Endodermal cell (in vitro differentiated cells): ENCODE data around the gene SLC7A10. TPM values are rescaled to one million over a fixed set of nuclear protein-coding genes. Genes with fewer than 3 reads are reported as not detected.

Experiments used
- DNase-seq: peaks from one replicate; pipeline ENCODE4 v3.0.0-alpha.2; 2017
- H3K27ac ChIP-seq: 2 replicates; pipeline ENCODE4 v1.5.1; 2013; ENCODE audit warnings: mild to moderate bottlenecking, low read depth, low read length, moderate library complexity
- H3K27me3 ChIP-seq: 2 replicates; pipeline ENCODE4 v1.6.1; 2013; ENCODE audit warnings: mild to moderate bottlenecking, low read length, moderate library complexity; ENCODE audit not compliant: insufficient read depth, control insufficient read depth, poor library complexity, severe bottlenecking
- H3K36me3 ChIP-seq: 2 replicates; pipeline ENCODE4 v1.7.0; 2013; ENCODE audit warnings: mild to moderate bottlenecking, low read length, moderate library complexity; ENCODE audit not compliant: control insufficient read depth, insufficient read depth
- H3K4me1 ChIP-seq: one replicate; pipeline ENCODE4 v1.7.0; 2013; ENCODE audit warnings: low read length; ENCODE audit not compliant: control insufficient read depth, insufficient read depth
- H3K4me3 ChIP-seq: 2 replicates; pipeline ENCODE4 v1.5.1; 2013; ENCODE audit warnings: mild to moderate bottlenecking, low read length, moderate library complexity
- H3K9ac ChIP-seq: 2 replicates; pipeline ENCODE4 v1.6.1; 2013; ENCODE audit warnings: mild to moderate bottlenecking, low read length, moderate library complexity; ENCODE audit not compliant: poor library complexity, severe bottlenecking; ENCODE audit errors: extremely low read depth
- H3K9me3 ChIP-seq: 2 replicates; pipeline ENCODE4 v1.6.1; 2013; ENCODE audit warnings: mild to moderate bottlenecking, low read length, moderate library complexity; ENCODE audit not compliant: control insufficient read depth
- H3K27ac Mint-ChIP-seq: 2 replicates; pipeline ENCODE4 v1.8.0; 2020; ENCODE audit warnings: mixed read lengths
- H3K27me3 Mint-ChIP-seq: 2 replicates; pipeline ENCODE4 v1.8.0; 2021; ENCODE audit warnings: mild to moderate bottlenecking, mixed read lengths; ENCODE audit not compliant: insufficient read depth
- H3K36me3 Mint-ChIP-seq: 2 replicates; pipeline ENCODE4 v1.8.0; 2020; ENCODE audit warnings: low read depth, mixed read lengths
- H3K4me1 Mint-ChIP-seq: 2 replicates; pipeline ENCODE4 v1.8.0; 2020; ENCODE audit warnings: mixed read lengths
- H3K4me3 Mint-ChIP-seq: 2 replicates; pipeline ENCODE4 v1.8.0; 2020; ENCODE audit warnings: mild to moderate bottlenecking, moderate library complexity, mixed read lengths
- H3K9me3 Mint-ChIP-seq: 2 replicates; pipeline ENCODE4 v1.8.0; 2020; ENCODE audit warnings: mild to moderate bottlenecking, mixed read lengths
- CTCF ChIP-seq: fragments of 200-600 bp; sonication (generic); conservative IDR thresholded peaks from 2 replicates; pipeline ENCODE4 v1.5.0; 2021; ENCODE audit warnings: antibody characterized with exemption, mild to moderate bottlenecking
- WGBS, 2 experiments: methylation state at CpG; one replicate each; pipeline versions ENCODE4 v1.1.5 to v1.1.7; 2013; ENCODE audit warnings: missing lambda C conversion rate in 2 of 2, mixed read lengths in 1 of 2; ENCODE audit not compliant: insufficient coverage in 1 of 2, insufficient read length in 1 of 2; 5-methylcytosine and 5-hydroxymethylcytosine counted together
- total RNA-seq, 2 donors: library from RNA; stranded (reverse); fragmentation: NEBNext Ultra II Directional in 1 of 2; extraction: Animal tissue kit (Norgen Biotek cat#: 25700) in 1 of 2; gene quantifications; 2 replicates in 1 of 2; 3 replicates in 1 of 2; pipeline ENCODE4 v1.2.1, GENCODE V29; 2021

The SLC7A10 gene
- total RNA-seq, 2 donors from 2014 or later: 0.35 TPM; not detected in 1

DNA sequence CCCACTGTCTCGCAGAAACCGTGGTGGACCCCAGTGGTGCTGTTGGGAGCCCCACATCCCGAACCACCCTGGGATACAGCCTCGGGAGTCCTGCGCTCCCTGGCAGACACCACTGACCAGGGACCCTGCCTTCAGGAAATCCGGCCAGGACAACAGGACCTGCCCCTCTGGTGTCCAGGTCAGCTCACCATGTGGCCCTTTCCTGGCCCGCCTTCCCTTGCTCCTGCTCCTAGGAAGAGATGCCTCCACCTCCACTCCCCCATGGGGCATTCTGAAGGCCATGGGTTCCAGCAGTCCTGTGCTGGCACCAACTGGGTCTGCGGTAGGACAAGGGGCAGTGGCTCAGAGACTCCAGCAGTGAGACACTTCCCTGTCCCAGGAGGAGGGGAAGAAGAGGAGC lies 22.5 kb upstream of the SLC7A10 start:
- WGBS, 2 experiments: 87 to 97% methylated on average over 5 to 8 of the region's 8 CpGs
- TF ChIP-seq CTCF: no peak
- Mint-ChIP-seq H3K4me1 (no peaks in the 10 kb centered on the region), H3K9me3 (peaks cover 12% of the 10 kb centered on the region), H3K4me3 (no peak overlapping the region), H3K27me3 (peaks cover 2% of the 10 kb centered on the region), H3K27ac (no peak overlapping the region), H3K36me3 (no peaks in the 10 kb centered on the region)
- Histone ChIP-seq H3K9me3 (peaks cover 8% of the 10 kb centered on the region), H3K27me3 (no peaks in the 10 kb centered on the region), H3K9ac (no peak overlapping the region), H3K27ac (no peak overlapping the region), H3K4me3 (no peak overlapping the region), H3K36me3 (no peaks in the 10 kb centered on the region), H3K4me1 (no peaks in the 10 kb centered on the region)
- no peak for DNase-seq

DNA sequence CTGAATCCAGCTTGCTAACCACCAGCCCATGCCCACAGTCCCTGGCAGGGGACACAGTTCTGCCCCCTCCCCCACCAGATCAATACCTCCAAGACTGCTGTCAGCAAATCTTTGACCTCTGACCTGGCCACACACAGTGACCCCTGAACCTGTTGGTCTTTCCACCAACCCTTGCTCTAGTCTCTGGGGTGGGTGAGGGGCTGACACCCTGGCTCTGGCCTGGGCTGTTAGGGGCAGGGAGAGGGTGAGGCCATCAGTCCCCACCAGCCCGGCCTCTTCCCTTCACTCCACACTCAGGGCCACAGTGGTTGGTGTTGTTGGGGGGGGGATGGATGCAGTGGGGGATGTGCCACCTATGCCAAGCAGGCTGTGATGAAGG lies 21.8 kb upstream of the SLC7A10 start:
- H3K9me3 Mint-ChIP-seq: peaks cover 12% of the 10 kb centered on the region
- no CpG with 5 or more reads among the region's 1 CpG for WGBS, 2 experiments
- no peak for DNase-seq
- no peaks in the 10 kb centered on the region for H3K4me1 Mint-ChIP-seq
- Histone ChIP-seq H3K27ac (no peak overlapping the region), H3K4me3 (no peak overlapping the region), H3K9ac (no peak overlapping the region), H3K27me3 (no peaks in the 10 kb centered on the region), H3K4me1 (no peaks in the 10 kb centered on the region), H3K36me3 (no peaks in the 10 kb centered on the region), H3K9me3 (peaks cover 8% of the 10 kb centered on the region)
- peaks cover 4% of the 10 kb centered on the region for H3K27me3 Mint-ChIP-seq
- no peak for TF ChIP-seq CTCF
- no peak overlapping the region for H3K27ac Mint-ChIP-seq
- no peaks in the 10 kb centered on the region for H3K36me3 Mint-ChIP-seq
- H3K4me3 Mint-ChIP-seq: no peak overlapping the region

- H3K36me3 ChIP-seq: no peaks in the 10 kb centered on the region
- H3K27ac Mint-ChIP-seq: no peak overlapping the region
- H3K4me3 ChIP-seq: no peak overlapping the region
- H3K4me1 ChIP-seq: no peaks in the 10 kb centered on the region
- no peak for DNase-seq
- no peaks in the 10 kb centered on the region for H3K36me3 Mint-ChIP-seq
- no peak overlapping the region for H3K9ac ChIP-seq
- H3K9me3 ChIP-seq: peaks cover 8% of the 10 kb centered on the region
- H3K9me3 Mint-ChIP-seq: peaks cover 12% of the 10 kb centered on the region
- H3K27ac ChIP-seq: no peak overlapping the region
- no peaks in the 10 kb centered on the region for H3K4me1 Mint-ChIP-seq
- whole genome bisulfite sequencing, 2 experiments: 84 to 85% methylated on average over 5 to 7 of the region's 7 CpGs
- no peak overlapping the region for H3K4me3 Mint-ChIP-seq
- TF ChIP-seq CTCF: no peak
- peaks cover 4% of the 10 kb centered on the region for H3K27me3 Mint-ChIP-seq
- H3K27me3 ChIP-seq: no peaks in the 10 kb centered on the region
Measured at GRCh38 chr19:33246709-33247440, 21.2 kb upstream of the SLC7A10 start.
